ENCODE measurements around the gene TEX22. TPM values are rescaled to one million over a fixed set of nuclear protein-coding genes. Genes with fewer than 3 reads are reported as not detected.
"Not testable (repeated sequence)": the region's sequence is repeated elsewhere in the genome, so short reads cannot be mapped to it uniquely, and the experiment has no call there.

TEX22 gene
- polyA plus RNA-seq, 3 donors, result 0.52 to 2.2 (median 0.57) TPM

DNA sequence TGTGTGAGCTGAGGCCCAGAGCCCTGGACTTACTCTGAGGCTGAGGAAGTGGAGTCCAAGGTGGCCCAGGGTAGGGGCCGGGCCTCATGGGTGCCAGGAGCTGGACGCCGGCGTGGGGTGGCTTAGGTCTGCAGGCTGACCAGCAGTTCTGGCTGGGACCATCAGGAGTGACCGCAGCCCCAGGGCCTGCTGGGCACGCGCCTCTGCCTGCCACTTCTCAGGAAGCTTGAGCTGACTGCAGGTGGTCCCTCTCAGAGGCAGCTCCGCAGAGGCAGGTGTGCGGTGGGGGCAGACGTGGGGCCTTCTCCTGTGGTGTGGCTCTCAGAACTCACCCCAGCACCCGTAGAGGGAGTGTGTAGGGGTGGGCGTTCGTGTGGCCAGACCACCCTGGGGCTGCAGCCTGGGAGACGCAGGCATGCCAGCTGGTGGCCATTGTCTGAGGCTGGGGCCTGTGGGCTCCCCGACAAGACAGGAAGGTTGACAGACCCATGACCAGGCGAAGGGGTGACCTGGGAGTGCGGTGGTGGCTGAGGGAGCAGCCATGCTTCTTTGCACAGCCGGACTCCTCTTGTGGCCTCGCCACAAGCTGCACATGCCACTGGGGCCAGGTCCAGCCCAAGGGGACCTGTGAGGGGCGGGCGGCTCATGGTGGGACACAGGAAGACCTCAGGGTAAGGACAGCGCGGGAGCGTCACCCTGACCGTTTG is 40.0 kb upstream of the TEX22 start:
- Histone ChIP-seq H4K20me1 (ENCODE audit: insufficient read depth, low read length) (no peaks in the 10 kb centered on the region), H3K27me3 (ENCODE audit: control insufficient read depth in 2 of 2, insufficient read depth in 2 of 2, low read length in 2 of 2) (no peaks in the 10 kb centered on the region), H3K9me3 (replicated peaks in 1 of 2; ENCODE audit: control insufficient read depth in 1 of 2, insufficient read depth in 1 of 2, low read length in 2 of 2) (no peaks in the 10 kb centered on the region), H3K79me2 (ENCODE audit: insufficient read depth, low read length) (no peaks in the 10 kb centered on the region), H3K36me3 (replicated peaks in 1 of 2; ENCODE audit: control insufficient read depth in 1 of 2, insufficient read depth in 2 of 2, low read length in 2 of 2) (no peaks in the 10 kb centered on the region), H3K4me3 (replicated peaks in 1 of 3; ENCODE audit: low read depth in 2 of 3, low read length in 3 of 3) (no peak overlapping the region), H3K4me1 (ENCODE audit: control insufficient read depth in 1 of 2, insufficient read depth in 2 of 2, low read length in 2 of 2) (no peaks in the 10 kb centered on the region), H3K9ac (ENCODE audit: insufficient read depth, low read length, poor library complexity, severe bottlenecking) (no peak overlapping the region), H3K27ac (ENCODE audit: low read depth in 1 of 2, low read length in 2 of 2) (no peak overlapping the region), H2AFZ (ENCODE audit: insufficient read depth, low read depth, low read length, poor library complexity, severe bottlenecking) (no peak overlapping the region), H3K4me2 (replicated peaks; ENCODE audit: extremely low read depth, low read length, poor library complexity, severe bottlenecking) (no peak overlapping the region)
- 98% methylated on average over 23 of the region's 25 CpGs for WGBS (ENCODE audit: insufficient coverage)
- Mint-ChIP-seq H3K4me1 (no peaks in the 10 kb centered on the region), H3K27ac (peak overlapping the region in 1 of 7 donors; percentile 6), H3K9me3 (peaks cover 0 to 3% (median 0%) of the 10 kb centered on the region in 7 donors), H3K36me3 (peaks cover 16 to 31% of the 10 kb centered on the region in 2 donors), H3K27me3 (ENCODE audit: low read depth in 3 of 3) (peaks cover under 1 to 4% (median 1%) of the 10 kb centered on the region in 3 donors), H3K4me3 (no peak overlapping the region)
- TF ChIP-seq, protein P1, sequence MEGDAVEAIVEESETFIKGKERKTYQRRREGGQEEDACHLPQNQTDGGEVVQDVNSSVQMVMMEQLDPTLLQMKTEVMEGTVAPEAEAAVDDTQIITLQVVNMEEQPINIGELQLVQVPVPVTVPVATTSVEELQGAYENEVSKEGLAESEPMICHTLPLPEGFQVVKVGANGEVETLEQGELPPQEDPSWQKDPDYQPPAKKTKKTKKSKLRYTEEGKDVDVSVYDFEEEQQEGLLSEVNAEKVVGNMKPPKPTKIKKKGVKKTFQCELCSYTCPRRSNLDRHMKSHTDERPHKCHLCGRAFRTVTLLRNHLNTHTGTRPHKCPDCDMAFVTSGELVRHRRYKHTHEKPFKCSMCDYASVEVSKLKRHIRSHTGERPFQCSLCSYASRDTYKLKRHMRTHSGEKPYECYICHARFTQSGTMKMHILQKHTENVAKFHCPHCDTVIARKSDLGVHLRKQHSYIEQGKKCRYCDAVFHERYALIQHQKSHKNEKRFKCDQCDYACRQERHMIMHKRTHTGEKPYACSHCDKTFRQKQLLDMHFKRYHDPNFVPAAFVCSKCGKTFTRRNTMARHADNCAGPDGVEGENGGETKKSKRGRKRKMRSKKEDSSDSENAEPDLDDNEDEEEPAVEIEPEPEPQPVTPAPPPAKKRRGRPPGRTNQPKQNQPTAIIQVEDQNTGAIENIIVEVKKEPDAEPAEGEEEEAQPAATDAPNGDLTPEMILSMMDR (IDR thresholded peaks at IDR 0.05), result no peak
- DNase-seq, result no peak
- intact Hi-C loops (cut with micrococcal nuclease), result no loop called here

DNA sequence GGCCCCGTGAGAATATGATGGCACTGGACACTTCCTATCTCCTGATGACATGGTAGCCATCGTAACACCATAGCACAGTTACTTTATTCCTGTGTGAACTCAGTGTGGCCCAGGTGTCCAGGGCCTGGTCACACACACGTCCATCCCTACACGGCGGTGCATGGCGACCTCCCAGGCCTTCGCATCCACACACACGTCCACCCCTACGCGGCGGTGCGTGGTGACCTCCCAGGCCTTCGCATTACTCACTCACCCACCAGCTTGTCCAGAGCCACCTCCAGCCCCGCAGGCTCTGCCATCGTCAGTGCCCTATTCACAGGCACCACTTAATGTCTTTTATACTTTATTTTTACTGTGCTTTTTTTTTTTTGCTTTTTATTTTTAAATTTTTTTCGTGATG is 39.4 kb upstream of the TEX22 start:
- intact Hi-C loops (cut with micrococcal nuclease), result no loop called here
- peaks cover 0 to 3% (median 0%) of the 10 kb centered on the region in 7 donors for H3K9me3 Mint-ChIP-seq
- 98% methylated on average over 5 of the region's 16 CpGs for WGBS (ENCODE audit: insufficient coverage)
- Histone ChIP-seq H3K9me3 (replicated peaks in 1 of 2; ENCODE audit: control insufficient read depth in 1 of 2, insufficient read depth in 1 of 2, low read length in 2 of 2) (no peaks in the 10 kb centered on the region), H3K9ac (ENCODE audit: insufficient read depth, low read length, poor library complexity, severe bottlenecking) (no peak overlapping the region), H4K20me1 (ENCODE audit: insufficient read depth, low read length) (no peaks in the 10 kb centered on the region), H3K27ac (ENCODE audit: low read depth in 1 of 2, low read length in 2 of 2) (no peak overlapping the region), H3K79me2 (ENCODE audit: insufficient read depth, low read length) (no peaks in the 10 kb centered on the region), H3K4me2 (replicated peaks; ENCODE audit: extremely low read depth, low read length, poor library complexity, severe bottlenecking) (no peak overlapping the region), H3K4me1 (ENCODE audit: control insufficient read depth in 1 of 2, insufficient read depth in 2 of 2, low read length in 2 of 2) (no peaks in the 10 kb centered on the region), H3K27me3 (ENCODE audit: control insufficient read depth in 2 of 2, insufficient read depth in 2 of 2, low read length in 2 of 2) (peaks cover 0 to 3% of the 10 kb centered on the region in 2 donors), H2AFZ (ENCODE audit: insufficient read depth, low read depth, low read length, poor library complexity, severe bottlenecking) (no peak overlapping the region), H3K36me3 (replicated peaks in 1 of 2; ENCODE audit: control insufficient read depth in 1 of 2, insufficient read depth in 2 of 2, low read length in 2 of 2) (no peaks in the 10 kb centered on the region), H3K4me3 (replicated peaks in 1 of 3; ENCODE audit: low read depth in 2 of 3, low read length in 3 of 3) (no peak overlapping the region)
- peaks cover 20 to 31% of the 10 kb centered on the region in 2 donors for H3K36me3 Mint-ChIP-seq
- H3K27ac Mint-ChIP-seq, result no peak overlapping the region
- peaks cover 3% of the 10 kb centered on the region for H3K4me1 Mint-ChIP-seq
- TF ChIP-seq, protein P1 (IDR thresholded peaks at IDR 0.05), result no peak
- no peak for DNase-seq
- no peak overlapping the region for H3K4me3 Mint-ChIP-seq
- peaks cover 4 to 10% (median 7%) of the 10 kb centered on the region in 3 donors for H3K27me3 Mint-ChIP-seq (ENCODE audit: low read depth in 3 of 3)

DNA sequence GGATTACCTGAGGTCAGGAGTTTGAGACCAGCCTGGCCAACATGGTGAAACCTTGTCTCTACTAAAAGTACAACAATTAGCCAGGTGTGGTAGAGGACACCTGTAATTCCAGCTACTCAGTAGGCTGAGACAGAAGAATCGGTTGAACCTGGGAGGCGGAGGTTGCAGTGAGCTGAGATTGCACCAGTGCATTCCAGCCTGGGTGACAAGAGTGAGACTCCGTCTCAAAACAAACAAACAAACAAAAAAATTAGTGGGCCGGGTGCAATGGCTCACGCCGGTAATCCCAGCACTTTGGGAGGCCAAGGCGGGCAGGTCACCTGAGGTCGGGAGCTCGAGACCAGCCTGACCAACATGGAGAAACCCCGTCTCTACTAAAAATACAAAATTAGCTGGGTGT is 36.9 kb upstream of the TEX22 start:
- H3K36me3 Mint-ChIP-seq, result peaks cover 13 to 24% of the 10 kb centered on the region in 2 donors
- H3K9me3 Mint-ChIP-seq; H3K9ac ChIP-seq (ENCODE audit: insufficient read depth, low read length, poor library complexity, severe bottlenecking); H3K4me3 Mint-ChIP-seq; H3K27me3 ChIP-seq (ENCODE audit: control insufficient read depth in 2 of 2, insufficient read depth in 2 of 2, low read length in 2 of 2); H3K27ac ChIP-seq (ENCODE audit: low read depth in 1 of 2, low read length in 2 of 2); H3K4me2 ChIP-seq (replicated peaks; ENCODE audit: extremely low read depth, low read length, poor library complexity, severe bottlenecking); H2AFZ ChIP-seq (ENCODE audit: insufficient read depth, low read depth, low read length, poor library complexity, severe bottlenecking); H3K9me3 ChIP-seq (replicated peaks in 1 of 2; ENCODE audit: control insufficient read depth in 1 of 2, insufficient read depth in 1 of 2, low read length in 2 of 2); H3K36me3 ChIP-seq (replicated peaks in 1 of 2; ENCODE audit: control insufficient read depth in 1 of 2, insufficient read depth in 2 of 2, low read length in 2 of 2); H4K20me1 ChIP-seq (ENCODE audit: insufficient read depth, low read length); DNase-seq; H3K4me1 Mint-ChIP-seq; H3K79me2 ChIP-seq (ENCODE audit: insufficient read depth, low read length); H3K4me3 ChIP-seq (replicated peaks in 1 of 3; ENCODE audit: low read depth in 2 of 3, low read length in 3 of 3); intact Hi-C loops (cut with micrococcal nuclease); H3K27ac Mint-ChIP-seq; H3K4me1 ChIP-seq (ENCODE audit: control insufficient read depth in 1 of 2, insufficient read depth in 2 of 2, low read length in 2 of 2): not testable (repeated sequence)
- peaks cover 8 to 16% (median 15%) of the 10 kb centered on the region in 3 donors for H3K27me3 Mint-ChIP-seq (ENCODE audit: low read depth in 3 of 3)
- 100% methylated on average over 1 of the region's 10 CpGs for WGBS (ENCODE audit: insufficient coverage)
